ENCODE measurements around the gene ADCY9. TPM values are rescaled to one million over a fixed set of nuclear protein-coding genes. Genes with fewer than 3 reads are reported as not detected.

Gene ADCY9
- total RNA-seq, 1 experiment from 2014 or later: 9.8 TPM

DNA sequence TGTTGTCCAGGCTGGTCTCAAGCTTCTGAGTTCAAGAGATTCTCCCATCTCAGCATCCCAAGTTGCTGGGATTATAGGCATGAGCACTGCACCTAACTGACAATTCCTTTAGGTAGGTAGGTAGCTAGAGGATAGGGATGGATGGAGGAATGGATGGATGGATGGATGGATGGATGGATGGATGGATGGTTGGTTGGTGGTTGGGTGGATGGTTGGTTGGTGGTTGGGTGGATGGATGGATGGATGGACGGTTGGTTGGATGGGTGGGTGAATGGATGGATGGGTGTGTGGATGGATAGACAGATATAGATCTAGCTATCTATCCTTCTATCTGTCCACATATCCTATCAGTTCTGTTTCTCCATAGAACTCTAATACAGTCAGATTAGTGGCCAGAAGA is 19.3 kb upstream of the ADCY9 start:
- peaks cover 14 to 24% of the 10 kb centered on the region in 2 experiments for H3K4me1 ChIP-seq (ENCODE audit: control insufficient read depth in 1 of 2, insufficient read depth in 2 of 2, low read length in 2 of 2)
- ATAC-seq: no peak
- RAD21 ChIA-PET (ENCODE audit: low non-redundant PET in 1 of 2, low total read pairs in 2 of 2, uncharacterized antibody in 2 of 2, unreplicated experiment in 2 of 2): no interaction called here
- H3K4me2 ChIP-seq (ENCODE audit: low read length): peak overlapping the region; percentile 65; the same call in 1 of the 2 replicates
- BruUV-seq (replicated peaks): no TSS peak
- no peaks in the 10 kb centered on the region for H3K9me3 ChIP-seq (ENCODE audit: control insufficient read depth in 1 of 2, insufficient read depth in 1 of 2, low read depth in 1 of 2, low read length in 2 of 2)
- no peaks in the 10 kb centered on the region for H3K36me3 ChIP-seq (ENCODE audit: control insufficient read depth in 1 of 2, insufficient read depth in 2 of 2, low read length in 2 of 2)
- no peak overlapping the region for H3K9ac ChIP-seq (ENCODE audit: low read length)
- CTCF ChIA-PET: no interaction called here
- TF ChIP-seq EGR1 (IDR thresholded peaks at IDR 0.05; ENCODE audit: low read depth) (no peak), EZH2phosphoT487 (IDR thresholded peaks at IDR 0.05; ENCODE audit: borderline replicate concordance) (no peak), TCF7L2 (IDR thresholded peaks at IDR 0.05; ENCODE audit: borderline replicate concordance, extremely low read depth, insufficient read depth, insufficient read length) (no peak)
- TF ChIP-seq, protein P1, sequence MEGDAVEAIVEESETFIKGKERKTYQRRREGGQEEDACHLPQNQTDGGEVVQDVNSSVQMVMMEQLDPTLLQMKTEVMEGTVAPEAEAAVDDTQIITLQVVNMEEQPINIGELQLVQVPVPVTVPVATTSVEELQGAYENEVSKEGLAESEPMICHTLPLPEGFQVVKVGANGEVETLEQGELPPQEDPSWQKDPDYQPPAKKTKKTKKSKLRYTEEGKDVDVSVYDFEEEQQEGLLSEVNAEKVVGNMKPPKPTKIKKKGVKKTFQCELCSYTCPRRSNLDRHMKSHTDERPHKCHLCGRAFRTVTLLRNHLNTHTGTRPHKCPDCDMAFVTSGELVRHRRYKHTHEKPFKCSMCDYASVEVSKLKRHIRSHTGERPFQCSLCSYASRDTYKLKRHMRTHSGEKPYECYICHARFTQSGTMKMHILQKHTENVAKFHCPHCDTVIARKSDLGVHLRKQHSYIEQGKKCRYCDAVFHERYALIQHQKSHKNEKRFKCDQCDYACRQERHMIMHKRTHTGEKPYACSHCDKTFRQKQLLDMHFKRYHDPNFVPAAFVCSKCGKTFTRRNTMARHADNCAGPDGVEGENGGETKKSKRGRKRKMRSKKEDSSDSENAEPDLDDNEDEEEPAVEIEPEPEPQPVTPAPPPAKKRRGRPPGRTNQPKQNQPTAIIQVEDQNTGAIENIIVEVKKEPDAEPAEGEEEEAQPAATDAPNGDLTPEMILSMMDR (IDR thresholded peaks at IDR 0.05 in 2 of 3, conservative IDR thresholded peaks at IDR 0.05 in 1 of 3; ENCODE audit: borderline replicate concordance in 1 of 3, insufficient read depth in 1 of 3, low read depth in 2 of 3, low read length in 2 of 3): no peak
- H3K27ac ChIP-seq (ENCODE audit: low read depth, low read length): peak overlapping the region; percentile 19
- H2AFZ ChIP-seq (ENCODE audit: low read depth, low read length, poor library complexity, severe bottlenecking): no peak overlapping the region
- no peaks in the 10 kb centered on the region for H3K79me2 ChIP-seq (ENCODE audit: insufficient read depth, low read length)
- no peaks in the 10 kb centered on the region for H3K27me3 ChIP-seq (ENCODE audit: insufficient read depth, low read length)
- H3K9me2 ChIP-seq (ENCODE audit: insufficient read depth): no peaks in the 10 kb centered on the region
- no peaks in the 10 kb centered on the region for H4K20me1 ChIP-seq (ENCODE audit: insufficient read depth)
- intact Hi-C loops (cut with micrococcal nuclease): loop anchor here (5.0 kb wide), 1 partner anchor 117 kb away; no protein-coding TSS in a partner anchor
- DNase-seq (ENCODE audit: low read depth, low spot score): no peak
- POLR2A ChIA-PET: interaction anchor here (1.2 kb wide), 1 partner anchor 10 kb away, joined by 3 read pairs; no protein-coding TSS in a partner anchor
- no peak overlapping the region for H3K4me3 ChIP-seq (replicated peaks in 1 of 2; ENCODE audit: low read depth in 1 of 2, low read length in 2 of 2)

DNA sequence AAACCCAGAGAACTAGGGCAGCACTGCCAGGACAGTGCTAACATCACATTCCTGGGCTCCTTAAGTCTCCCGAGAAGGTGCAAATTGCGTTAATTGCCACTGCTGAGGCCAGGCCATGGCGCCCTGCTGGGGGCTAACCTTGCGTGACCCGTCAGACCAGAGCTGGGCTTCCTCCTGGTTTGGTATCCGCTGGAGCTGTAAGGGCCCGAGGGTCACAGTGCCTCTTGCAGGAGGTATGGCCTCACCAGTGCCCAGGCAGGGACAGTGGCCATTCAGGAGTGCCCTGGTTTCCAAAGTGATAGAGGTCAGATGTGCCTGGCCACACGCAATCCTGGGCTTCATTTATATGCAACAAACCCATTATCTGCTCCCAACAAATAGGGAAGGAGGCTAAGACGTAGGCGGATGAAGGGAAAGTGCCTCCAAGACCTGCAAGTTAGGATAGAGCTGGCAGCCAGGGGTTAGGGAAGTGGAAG is 17.7 kb upstream of the ADCY9 start:
- ATAC-seq: no peak
- no peaks in the 10 kb centered on the region for H3K36me3 ChIP-seq (ENCODE audit: control insufficient read depth in 1 of 2, insufficient read depth in 2 of 2, low read length in 2 of 2)

More for the DNA sequence above, 17.7 kb upstream of the ADCY9 start:
- no peak overlapping the region for H3K4me3 ChIP-seq (replicated peaks in 1 of 2; ENCODE audit: low read depth in 1 of 2, low read length in 2 of 2)
- no peaks in the 10 kb centered on the region for H3K27me3 ChIP-seq (ENCODE audit: insufficient read depth, low read length)
- DNase-seq (ENCODE audit: low read depth, low spot score): no peak
- H4K20me1 ChIP-seq (ENCODE audit: insufficient read depth): no peaks in the 10 kb centered on the region
- no peak overlapping the region for H3K4me2 ChIP-seq (ENCODE audit: low read length)
- peaks cover 14 to 20% of the 10 kb centered on the region in 2 experiments for H3K4me1 ChIP-seq (ENCODE audit: control insufficient read depth in 1 of 2, insufficient read depth in 2 of 2, low read length in 2 of 2)
- no peaks in the 10 kb centered on the region for H3K9me2 ChIP-seq (ENCODE audit: insufficient read depth)
- no peak overlapping the region for H2AFZ ChIP-seq (ENCODE audit: low read depth, low read length, poor library complexity, severe bottlenecking)
- ChIA-PET POLR2A (no interaction called here), RAD21 (ENCODE audit: low non-redundant PET in 1 of 2, low total read pairs in 2 of 2, uncharacterized antibody in 2 of 2, unreplicated experiment in 2 of 2) (no interaction called here), CTCF (no interaction called here)
- intact Hi-C loops (cut with micrococcal nuclease): no loop called here
- H3K9me3 ChIP-seq (ENCODE audit: control insufficient read depth in 1 of 2, insufficient read depth in 1 of 2, low read depth in 1 of 2, low read length in 2 of 2): no peaks in the 10 kb centered on the region
- H3K9ac ChIP-seq (ENCODE audit: low read length): no peak overlapping the region
- H3K27ac ChIP-seq (ENCODE audit: low read depth, low read length): no peak overlapping the region; the same call in 1 of the 2 replicates
- BruUV-seq (replicated peaks): no TSS peak
- no peak for TF ChIP-seq RAD21 (IDR thresholded peaks at IDR 0.05; ENCODE audit: low read depth)
- no peak for TF ChIP-seq ZNF274 (IDR thresholded peaks at IDR 0.05; ENCODE audit: low read depth, low read length)
- TF ChIP-seq EZH2 (IDR thresholded peaks at IDR 0.05): no peak
- TF ChIP-seq TCF7L2 (IDR thresholded peaks at IDR 0.05; ENCODE audit: borderline replicate concordance, extremely low read depth, insufficient read depth, insufficient read length): no peak
- H3K79me2 ChIP-seq (ENCODE audit: insufficient read depth, low read length): no peaks in the 10 kb centered on the region

Measured in HCT116 (cell line).